Activated naive CD4-positive, alpha-beta T cell (primary cell): ENCODE results near the gene ANO1.
"Not testable (repeated sequence)": the region's sequence is repeated elsewhere in the genome, so short reads cannot be mapped to it uniquely, and the experiment has no call there.

Source experiments
- DNase-seq, 4 experiments: peaks; one replicate each; lab custom pipeline; 2025; lab: John Stamatoyannopoulos, UW

Gene ANO1

GRCh38 chr11:70210530-70210929 lies 132.4 kb downstream of the ANO1 start:
- DNase-seq: no peak

- no peak for DNase-seq
Observed at GRCh38 chr11:70212227-70212811, 134.2 kb downstream of the ANO1 start.

GRCh38 chr11:70217388-70217787 lies 139.3 kb downstream of the ANO1 start:
- DNase-seq: not testable (repeated sequence)

GRCh38 chr11:70218076-70218475 lies 140.0 kb downstream of the ANO1 start:
- DNase-seq: not testable (repeated sequence)

- DNase-seq: no peak
Observed at GRCh38 chr11:70220136-70220535, 142.0 kb downstream of the ANO1 start.

- no peak for DNase-seq
Observed at GRCh38 chr11:70220920-70221319, 142.8 kb downstream of the ANO1 start.

GRCh38 chr11:70225681-70226177 lies 147.6 kb downstream of the ANO1 start:
- no peak for DNase-seq

GRCh38 chr11:70226183-70226582 lies 148.1 kb downstream of the ANO1 start:
- DNase-seq: no peak

- no peak for DNase-seq
Observed at GRCh38 chr11:70226967-70227366, 148.8 kb downstream of the ANO1 start.

GRCh38 chr11:70229737-70230136 lies 151.6 kb downstream of the ANO1 start:
- DNase-seq: no peak

GRCh38 chr11:70230151-70230839 lies 152.2 kb downstream of the ANO1 start:
- DNase-seq: no peak

- no peak for DNase-seq
Observed at GRCh38 chr11:70230840-70231710, 153.0 kb downstream of the ANO1 start.

- no peak for DNase-seq
Observed at GRCh38 chr11:70233034-70233433, 154.9 kb downstream of the ANO1 start.

- no peak for DNase-seq
Observed at GRCh38 chr11:70233511-70233934, 155.4 kb downstream of the ANO1 start.

- no peak for DNase-seq
Observed at GRCh38 chr11:70233962-70234361, 155.8 kb downstream of the ANO1 start.
